Fibroblast of lung (primary cell): ENCODE results near the gene VAMP5. TPM values are rescaled to one million over a fixed set of nuclear protein-coding genes. Genes with fewer than 3 reads are reported as not detected.

Experiments
- DNase-seq, 2 donors: peaks; one replicate each; pipeline versions ENCODE4 v3.0.0 to v3.0.0-alpha.2; 2010; ENCODE audit warnings: low read depth in 2 of 2
- H2AFZ ChIP-seq: 2 replicates; pipeline ENCODE4 v1.5.1; 2012; ENCODE audit warnings: low read length, control low read depth, inconsistent platforms
- H3K27ac ChIP-seq: 2 replicates; pipeline ENCODE4 v1.5.1; 2011; ENCODE audit warnings: low read length, control low read depth; ENCODE audit not compliant: insufficient read depth
- H3K27me3 ChIP-seq: 2 replicates; pipeline ENCODE4 v1.5.1; 2011; ENCODE audit warnings: mild to moderate bottlenecking, low read length; ENCODE audit not compliant: control insufficient read depth, insufficient read depth
- H3K36me3 ChIP-seq: 2 replicates; pipeline ENCODE4 v1.5.1; 2011; ENCODE audit warnings: low read length; ENCODE audit not compliant: control insufficient read depth, insufficient read depth
- H3K4me1 ChIP-seq: 2 replicates; pipeline ENCODE4 v1.5.1; 2011; ENCODE audit warnings: low read length; ENCODE audit not compliant: control insufficient read depth, insufficient read depth; ENCODE audit errors: extremely low read depth
- H3K4me2 ChIP-seq: 2 replicates; pipeline ENCODE4 v1.5.1; 2011; ENCODE audit warnings: low read length, control low read depth; ENCODE audit not compliant: insufficient read depth; ENCODE audit errors: extremely low read depth
- H3K4me3 ChIP-seq, 4 experiments: fragments of 200-600 bp in 1 of 4; sonication (generic) in 1 of 4; replicated peaks in 1 of 4; 2 replicates each; pipeline ENCODE4 v1.5.1; 2011 to 2016; ENCODE audit warnings: low read length in 4 of 4, low read depth in 3 of 4, mild to moderate bottlenecking in 3 of 4, control low read depth in 2 of 4, inconsistent platforms in 1 of 4, mixed read lengths in 1 of 4; ENCODE audit not compliant: insufficient read depth in 1 of 4; ENCODE audit errors: control extremely low read depth in 1 of 4
- H3K79me2 ChIP-seq: 2 replicates; pipeline ENCODE4 v1.5.1; 2012; ENCODE audit warnings: mild to moderate bottlenecking, low read length, inconsistent platforms; ENCODE audit not compliant: control insufficient read depth, insufficient read depth
- H3K9ac ChIP-seq: 2 replicates; pipeline ENCODE4 v1.5.1; 2011; ENCODE audit warnings: mild to moderate bottlenecking, low read length, control low read depth; ENCODE audit not compliant: insufficient read depth
- H3K9me3 ChIP-seq: 2 replicates; pipeline ENCODE4 v1.5.1; 2012; ENCODE audit warnings: low read depth, low read length; ENCODE audit not compliant: control insufficient read depth, insufficient read depth
- H4K20me1 ChIP-seq: 2 replicates; pipeline ENCODE4 v1.5.1; 2011; ENCODE audit warnings: low read length; ENCODE audit not compliant: control insufficient read depth, insufficient read depth; ENCODE audit errors: extremely low read depth
- EZH2 ChIP-seq: IDR thresholded peaks from 2 replicates; pipeline ENCODE4 v1.5.1; 2012; ENCODE audit warnings: low read length, control low read depth, mild to moderate bottlenecking; ENCODE audit errors: missing control alignments
- polyA plus RNA-seq, 2 donors: library from polyadenylated mRNA; depleted of rRNA in 1 of 2; stranded (reverse) in 1 of 2; unstranded in 1 of 2; fragments of >200 nt; gene quantifications; 2 replicates each; pipeline ENCODE4 v1.2.1, GENCODE V29; 2011 to 2012; ENCODE audit warnings: missing spikeins in 1 of 2
- total RNA-seq: library from RNA; depleted of rRNA; stranded (reverse); fragments of >200 nt; gene quantifications from 2 replicates; pipeline ENCODE4 v1.2.1, GENCODE V29; 2014
- TF ChIP-seq, protein P1 (sequence below), 2 donors: IDR thresholded peaks in 1 of 2; conservative IDR thresholded peaks in 1 of 2; 1 replicate in 1 of 2; 2 replicates in 1 of 2; pipeline ENCODE4 v1.5.1; 2011 to 2012; ENCODE audit warnings: low read length in 2 of 2, control low read depth in 1 of 2, inconsistent platforms in 1 of 2, low read depth in 1 of 2, mild to moderate bottlenecking in 1 of 2

The VAMP5 gene
- total and polyA plus RNA-seq, 2 donors (not counting 1 experiment from before 2014, with no cell fraction given), result 69.5 to 212 TPM

DNA sequence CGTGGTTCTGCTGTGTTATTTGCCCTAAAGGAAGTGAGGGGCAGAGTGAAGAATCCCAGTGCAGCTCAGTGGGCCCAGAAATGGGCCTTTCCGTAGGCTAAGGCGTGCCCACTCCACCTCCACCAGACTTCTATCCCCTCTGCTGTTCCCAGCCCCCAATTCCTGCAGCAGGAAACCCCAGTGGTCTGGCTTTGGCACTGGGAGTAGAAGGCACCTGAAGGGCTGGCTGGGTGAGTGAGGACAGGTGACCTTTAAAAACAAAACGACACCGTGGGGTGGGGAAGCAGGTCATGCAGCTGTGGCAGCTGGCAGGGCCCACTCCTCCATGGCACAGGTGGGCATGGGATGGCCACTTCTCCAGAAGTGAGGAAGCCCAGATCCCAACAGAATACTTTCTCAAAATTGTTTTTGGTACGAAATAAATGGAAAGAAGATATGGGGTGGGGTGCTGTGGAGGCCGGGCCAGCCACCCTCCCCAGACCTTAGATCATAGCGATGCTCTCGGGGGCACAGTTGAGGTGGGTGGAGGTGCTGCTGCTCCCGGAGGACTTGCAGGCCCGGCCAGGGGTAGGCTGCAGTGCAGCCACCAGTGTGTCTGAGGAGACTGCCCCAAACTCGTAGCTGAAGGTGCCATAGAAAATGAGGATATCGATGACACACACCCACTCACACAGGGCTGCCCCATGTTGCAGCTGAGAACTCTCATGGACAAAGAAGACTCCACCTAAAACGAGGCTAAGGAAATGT lies 14.5 kb downstream of the VAMP5 start:
- peaks cover 20% of the 10 kb centered on the region for H3K79me2 ChIP-seq
- H3K9ac ChIP-seq, result no peak overlapping the region
- H3K9me3 ChIP-seq, result no peaks in the 10 kb centered on the region
- H3K4me1 ChIP-seq, result peaks cover 14% of the 10 kb centered on the region
- peaks cover 19% of the 10 kb centered on the region for H3K36me3 ChIP-seq
- H3K4me2 ChIP-seq, result no peak overlapping the region
- no peak overlapping the region for H3K4me3 ChIP-seq
- no peaks in the 10 kb centered on the region for H3K27me3 ChIP-seq
- TF ChIP-seq, protein P1, sequence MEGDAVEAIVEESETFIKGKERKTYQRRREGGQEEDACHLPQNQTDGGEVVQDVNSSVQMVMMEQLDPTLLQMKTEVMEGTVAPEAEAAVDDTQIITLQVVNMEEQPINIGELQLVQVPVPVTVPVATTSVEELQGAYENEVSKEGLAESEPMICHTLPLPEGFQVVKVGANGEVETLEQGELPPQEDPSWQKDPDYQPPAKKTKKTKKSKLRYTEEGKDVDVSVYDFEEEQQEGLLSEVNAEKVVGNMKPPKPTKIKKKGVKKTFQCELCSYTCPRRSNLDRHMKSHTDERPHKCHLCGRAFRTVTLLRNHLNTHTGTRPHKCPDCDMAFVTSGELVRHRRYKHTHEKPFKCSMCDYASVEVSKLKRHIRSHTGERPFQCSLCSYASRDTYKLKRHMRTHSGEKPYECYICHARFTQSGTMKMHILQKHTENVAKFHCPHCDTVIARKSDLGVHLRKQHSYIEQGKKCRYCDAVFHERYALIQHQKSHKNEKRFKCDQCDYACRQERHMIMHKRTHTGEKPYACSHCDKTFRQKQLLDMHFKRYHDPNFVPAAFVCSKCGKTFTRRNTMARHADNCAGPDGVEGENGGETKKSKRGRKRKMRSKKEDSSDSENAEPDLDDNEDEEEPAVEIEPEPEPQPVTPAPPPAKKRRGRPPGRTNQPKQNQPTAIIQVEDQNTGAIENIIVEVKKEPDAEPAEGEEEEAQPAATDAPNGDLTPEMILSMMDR (conservative IDR thresholded peaks at IDR 0.05 in 1 of 2, IDR thresholded peaks at IDR 0.05 in 1 of 2; ENCODE audit: low read depth in 1 of 2, low read length in 2 of 2), result no peak
- no peak for TF ChIP-seq EZH2
- H3K27ac ChIP-seq, result no peak overlapping the region
- no peaks in the 10 kb centered on the region for H4K20me1 ChIP-seq
- no peak for DNase-seq
- no peak overlapping the region for H2AFZ ChIP-seq

DNA sequence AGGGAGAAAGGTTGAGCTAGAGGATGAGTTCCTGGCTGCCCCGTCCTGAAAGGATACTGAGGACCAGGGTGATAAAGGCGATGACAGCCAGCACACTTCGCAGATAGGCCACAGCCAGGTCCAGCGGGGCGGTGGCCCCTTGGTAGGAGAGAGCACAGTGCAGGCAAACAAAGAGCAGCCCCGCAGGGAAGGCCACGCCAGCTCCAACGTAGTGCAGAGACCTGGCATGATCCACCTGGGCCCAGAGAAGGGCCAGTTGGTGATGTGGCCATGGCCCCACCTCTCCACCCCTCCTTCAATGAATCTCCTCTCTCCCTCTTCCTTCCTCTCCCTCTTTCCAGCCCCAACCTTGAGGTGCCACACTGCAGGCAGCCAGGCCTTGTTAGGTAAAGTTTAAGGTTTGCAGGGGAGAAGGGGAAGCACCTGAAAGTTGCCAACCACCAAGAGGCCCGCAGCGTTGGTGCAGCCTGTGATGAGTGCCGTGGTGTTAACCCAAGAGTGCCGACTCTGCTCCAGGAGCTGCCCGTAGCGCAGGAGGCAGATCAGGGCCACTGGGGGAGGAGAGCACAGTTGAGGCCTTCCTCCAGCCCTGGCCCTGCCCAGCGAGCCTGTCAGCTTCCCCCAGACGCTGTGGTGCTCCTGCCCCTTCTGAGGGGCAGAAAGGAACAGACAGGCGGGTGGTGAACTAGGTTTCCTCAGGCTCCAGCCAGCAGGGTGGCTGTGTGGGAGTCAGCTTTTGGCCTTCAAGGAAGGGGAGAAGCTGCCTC lies 15.4 kb downstream of the VAMP5 start:
- no peak overlapping the region for H2AFZ ChIP-seq
- no peak overlapping the region for H3K4me2 ChIP-seq
- no peak overlapping the region for H3K9ac ChIP-seq
- H3K4me3 ChIP-seq, result no peak overlapping the region
- H3K9me3 ChIP-seq, result no peaks in the 10 kb centered on the region
- DNase-seq, result no peak
- no peaks in the 10 kb centered on the region for H4K20me1 ChIP-seq
- H3K79me2 ChIP-seq, result peaks cover 25% of the 10 kb centered on the region
- H3K4me1 ChIP-seq, result peaks cover 14% of the 10 kb centered on the region
- no peak overlapping the region for H3K27ac ChIP-seq
- no peaks in the 10 kb centered on the region for H3K27me3 ChIP-seq
- TF ChIP-seq EZH2, result no peak
- TF ChIP-seq, protein P1 (conservative IDR thresholded peaks at IDR 0.05 in 1 of 2, IDR thresholded peaks at IDR 0.05 in 1 of 2; ENCODE audit: low read depth in 1 of 2, low read length in 2 of 2), result no peak
- H3K36me3 ChIP-seq, result peaks cover 19% of the 10 kb centered on the region

DNA sequence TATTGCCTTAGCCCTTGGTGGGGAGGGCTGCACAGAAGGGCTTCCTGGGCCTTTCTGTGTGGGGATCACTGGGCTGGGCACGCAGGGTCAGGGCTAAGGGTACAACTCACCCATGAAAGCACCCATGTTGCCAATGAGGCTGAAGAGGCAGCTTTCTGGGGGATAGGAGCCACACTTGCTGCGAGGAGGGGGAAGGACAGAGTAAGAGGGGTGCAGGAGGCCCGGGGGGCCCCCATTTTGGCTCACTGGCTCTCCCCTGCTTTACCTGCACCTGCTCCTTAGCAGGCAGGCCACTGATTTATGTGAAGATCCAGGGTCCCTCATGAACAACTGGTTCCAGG lies 16.0 kb downstream of the VAMP5 start:
- H2AFZ ChIP-seq, result no peak overlapping the region
- H3K4me2 ChIP-seq, result no peak overlapping the region
- no peaks in the 10 kb centered on the region for H4K20me1 ChIP-seq
- H3K9ac ChIP-seq, result no peak overlapping the region
- peaks cover 16% of the 10 kb centered on the region for H3K4me1 ChIP-seq
- DNase-seq, result no peak
- H3K4me3 ChIP-seq, result no peak overlapping the region
- peaks cover 19% of the 10 kb centered on the region for H3K36me3 ChIP-seq
- H3K27me3 ChIP-seq, result no peaks in the 10 kb centered on the region
- H3K27ac ChIP-seq, result no peak overlapping the region
- no peaks in the 10 kb centered on the region for H3K9me3 ChIP-seq
- TF ChIP-seq EZH2, result no peak
- TF ChIP-seq, protein P1 (conservative IDR thresholded peaks at IDR 0.05 in 1 of 2, IDR thresholded peaks at IDR 0.05 in 1 of 2; ENCODE audit: low read depth in 1 of 2, low read length in 2 of 2), result no peak
- peaks cover 25% of the 10 kb centered on the region for H3K79me2 ChIP-seq
